GM18498 (cell line): ENCODE measurements around the gene ARHGEF4.
A peak's percentile ranks its signal among the peaks of the same experiment; 100 is the strongest.

Source experiments
- ATAC-seq: cut with Tn5 transposase; IDR thresholded peaks from one replicate; pipeline ENCODE4 v1.9.1; 2021; ENCODE audit warnings: mild to moderate bottlenecking, moderate library complexity; ENCODE audit not compliant: unreplicated experiment

ARHGEF4 gene

GRCh38 chr2:130849896-130850787, 13.4 kb downstream of the ARHGEF4 start:
- no peak for ATAC-seq

GRCh38 chr2:130850788-130851623, 14.3 kb downstream of the ARHGEF4 start:
- ATAC-seq = no peak

- ATAC-seq = no peak
These were observed 15.1 kb downstream of the ARHGEF4 start for GRCh38 chr2:130851624-130852382.

- no peak for ATAC-seq
These were observed 15.9 kb downstream of the ARHGEF4 start for GRCh38 chr2:130852521-130853115.

GRCh38 chr2:130853391-130853790, 16.7 kb downstream of the ARHGEF4 start:
- no peak for ATAC-seq

- ATAC-seq = no peak
These were observed 17.6 kb downstream of the ARHGEF4 start for GRCh38 chr2:130854301-130854700.

GRCh38 chr2:130864830-130865800, 28.4 kb downstream of the ARHGEF4 start:
- ATAC-seq = no peak

- no peak for ATAC-seq
These were observed 32.9 kb downstream of the ARHGEF4 start for GRCh38 chr2:130869441-130870160.

GRCh38 chr2:130870161-130870485, 33.4 kb downstream of the ARHGEF4 start:
- no peak for ATAC-seq

- no peak for ATAC-seq
These were observed 34.1 kb downstream of the ARHGEF4 start for GRCh38 chr2:130870779-130871178.

GRCh38 chr2:130871843-130872740, 35.4 kb downstream of the ARHGEF4 start:
- ATAC-seq = no peak

- no peak for ATAC-seq
These were observed 36.0 kb downstream of the ARHGEF4 start for GRCh38 chr2:130872741-130873125.

GRCh38 chr2:130873700-130874346, 37.1 kb downstream of the ARHGEF4 start:
- ATAC-seq = peak; percentile 83

- ATAC-seq = no peak
These were observed 37.8 kb downstream of the ARHGEF4 start for GRCh38 chr2:130874512-130874911.

- ATAC-seq = no peak
These were observed 39.2 kb downstream of the ARHGEF4 start for GRCh38 chr2:130875935-130876334.

- ATAC-seq = no peak
These were observed 40.5 kb downstream of the ARHGEF4 start for GRCh38 chr2:130877258-130877657.

GRCh38 chr2:130878316-130878715, 41.6 kb downstream of the ARHGEF4 start:
- ATAC-seq = no peak

GRCh38 chr2:130878933-130879332, 42.2 kb downstream of the ARHGEF4 start:
- no peak for ATAC-seq
